Daoy (cell line): ENCODE measurements around the gene SLCO1A2. TPM values are rescaled to one million over a fixed set of nuclear protein-coding genes. Genes with fewer than 3 reads are reported as not detected.

Experiments
- total RNA-seq: library from RNA; depleted of rRNA; stranded (reverse); fragments of >200 nt; shearing (Covaris generic); gene quantifications from 2 replicates; pipeline ENCODE4 v1.2.3, GENCODE V29; 2014; rRNA removed

SLCO1A2 gene
- total RNA-seq, 1 experiment from 2014 or later = not detected

Other genes with a start within 250 kb of the SLCO1A2 start
- gene SLCO1B1, start 203.7 kb downstream of the SLCO1A2 start, total RNA-seq = not detected in 2 replicates
- gene IAPP, start 38.0 kb upstream of the SLCO1A2 start, total RNA-seq = not detected in 2 replicates
- 20.7 and 21.8 TPM in 2 replicates for gene PYROXD1, start 102.7 kb upstream of the SLCO1A2 start, total RNA-seq
- 124 and 125 TPM in 2 replicates for gene RECQL, start 166.7 kb upstream of the SLCO1A2 start, total RNA-seq
- gene GOLT1B, start 166.9 kb upstream of the SLCO1A2 start, total RNA-seq = 94.6 and 95.2 TPM in 2 replicates
- 1.1 and 1.4 TPM in 2 replicates for gene SPX, start 191.4 kb upstream of the SLCO1A2 start, total RNA-seq